ENCODE measurements around the gene LHFPL4. TPM values are rescaled to one million over a fixed set of nuclear protein-coding genes. Genes with fewer than 3 reads are reported as not detected.
"Not testable (repeated sequence)": the region's sequence is repeated elsewhere in the genome, so short reads cannot be mapped to it uniquely, and the experiment has no call there.

LHFPL4 gene
- total RNA-seq, 1 donor from 2014 or later = not detected

DNA sequence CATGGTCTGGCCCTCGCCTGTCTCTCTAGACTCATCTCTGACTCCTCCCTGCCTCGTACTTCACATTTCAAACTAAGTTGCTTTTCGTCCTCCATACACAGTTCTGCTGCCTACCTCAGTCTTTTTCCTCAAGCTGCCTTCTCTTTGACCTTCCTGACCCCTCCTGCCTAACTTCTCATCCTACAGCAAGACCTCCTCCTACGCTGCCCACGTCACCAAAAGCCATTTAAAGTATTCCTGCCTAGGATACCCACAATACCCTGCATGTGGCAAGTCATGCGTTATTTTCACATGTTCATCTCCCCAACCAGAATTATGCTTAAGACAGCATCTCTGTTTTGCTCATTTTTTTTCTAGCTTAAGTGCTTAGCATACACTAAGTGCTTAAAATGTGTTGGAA is 56.7 kb downstream of the LHFPL4 start:
- intact Hi-C loops (cut with DNase I) = no loop called here
- DNase-seq (no peak), ATAC-seq (ENCODE audit: poor library complexity) (no peak)

DNA sequence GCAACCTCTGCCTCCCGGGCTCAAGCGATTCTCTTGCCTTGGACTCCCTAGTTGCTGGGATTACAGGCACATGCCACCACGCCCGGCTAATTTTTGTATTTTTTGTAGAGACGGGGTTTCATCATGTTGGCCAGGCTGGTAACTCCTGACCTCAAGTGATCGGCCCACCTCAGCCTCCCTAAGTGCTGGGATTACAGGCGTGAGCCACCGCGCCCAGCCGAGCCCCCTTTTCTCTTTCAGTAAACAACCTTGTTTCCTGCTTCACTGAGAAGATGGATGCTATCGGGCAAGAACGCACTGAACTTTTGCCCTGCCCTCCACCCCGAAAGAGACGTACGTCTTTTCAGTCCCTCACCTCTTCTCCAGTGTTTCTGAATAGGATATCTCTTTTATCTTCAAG is 59.6 kb downstream of the LHFPL4 start:
- DNase-seq; ATAC-seq (ENCODE audit: poor library complexity); intact Hi-C loops (cut with DNase I): not testable (repeated sequence)

GRCh38 chr3:9491506-9491905 is 62.1 kb downstream of the LHFPL4 start:
- ATAC-seq (ENCODE audit: poor library complexity) (no peak), DNase-seq (no peak)
- intact Hi-C loops (cut with DNase I) = no loop called here

DNA sequence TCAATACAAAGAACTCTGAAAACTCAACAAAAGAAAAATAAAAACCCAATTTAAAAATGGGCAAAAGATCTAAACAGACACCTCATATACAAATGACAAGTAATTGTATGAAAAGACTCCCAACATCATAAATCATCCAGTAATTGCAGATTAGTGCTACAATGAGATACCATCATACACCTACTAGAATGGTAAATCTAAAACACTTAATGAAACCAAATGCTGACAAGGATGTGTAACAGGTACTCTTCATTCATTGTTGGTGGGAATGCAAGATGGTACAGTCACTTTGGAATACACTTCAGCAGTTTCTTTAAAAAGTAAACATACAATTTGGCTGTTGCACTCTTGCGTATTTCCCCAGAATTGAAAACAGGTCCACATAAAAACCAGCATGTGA is 68.4 kb downstream of the LHFPL4 start:
- DNase-seq (no peak), ATAC-seq (ENCODE audit: poor library complexity) (no peak)
- intact Hi-C loops (cut with DNase I) = no loop called here

DNA sequence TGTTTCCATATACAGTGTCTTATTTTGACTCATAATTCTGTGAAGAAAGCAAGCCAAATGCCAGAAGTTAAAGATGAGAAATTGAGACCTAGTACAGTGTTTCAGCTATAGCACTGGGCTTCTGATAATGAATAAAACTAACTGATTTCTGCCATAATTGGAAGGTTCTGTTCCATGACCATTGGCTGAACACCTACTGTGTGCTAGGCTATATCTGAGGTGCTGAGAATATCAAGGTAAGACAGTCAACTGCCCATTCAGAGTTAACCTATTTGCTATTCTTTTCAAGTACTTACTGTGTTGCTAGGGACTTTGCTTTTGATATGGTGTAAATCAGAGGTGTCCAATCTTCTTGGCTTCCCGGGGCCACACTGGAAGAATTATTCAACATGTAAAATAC is 73.4 kb downstream of the LHFPL4 start:
- DNase-seq (no peak), ATAC-seq (ENCODE audit: poor library complexity) (no peak)
- intact Hi-C loops (cut with DNase I) = no loop called here

DNA sequence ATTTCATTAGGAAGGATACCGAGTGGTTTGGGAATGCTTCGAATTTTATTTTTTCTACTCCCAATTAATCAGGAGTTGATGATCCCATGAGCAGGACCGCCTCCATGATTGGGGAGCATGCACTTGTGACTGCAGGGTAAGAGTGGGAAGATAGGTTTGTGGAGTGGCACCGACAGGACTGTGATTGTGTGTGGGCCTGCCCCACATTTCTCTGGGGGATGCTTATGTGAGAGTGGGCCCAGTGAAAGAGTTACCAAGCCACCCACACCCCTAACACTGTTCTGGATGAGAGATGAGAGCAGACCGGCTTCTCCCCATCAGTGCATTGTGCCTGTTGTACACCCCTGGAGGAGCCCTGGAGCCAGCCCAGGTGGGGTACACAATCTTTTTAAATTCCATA is 76.7 kb downstream of the LHFPL4 start:
- intact Hi-C loops (cut with DNase I) = no loop called here
- ATAC-seq (ENCODE audit: poor library complexity) = no peak

DNA sequence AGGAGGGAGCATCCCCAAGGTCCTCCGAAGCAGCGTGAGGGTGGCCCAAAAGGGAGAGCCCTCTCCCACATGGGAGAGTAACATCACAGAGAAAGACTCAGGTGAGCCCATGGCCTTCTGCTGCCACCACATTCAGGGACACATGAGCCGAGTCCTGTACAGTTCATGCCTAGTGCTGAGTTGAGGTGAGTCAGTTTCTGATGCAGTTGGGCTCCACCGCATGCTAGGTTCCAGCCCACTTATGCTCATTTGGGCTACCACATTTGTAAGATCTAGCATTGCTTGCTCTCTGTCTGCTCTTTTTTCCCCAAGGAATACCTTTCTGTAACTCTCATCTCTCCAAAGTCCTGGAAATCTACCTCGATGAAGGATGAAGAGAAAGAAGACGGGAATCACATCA is 79.1 kb downstream of the LHFPL4 start:
- no peak for DNase-seq
- intact Hi-C loops (cut with DNase I) = no loop called here
- ATAC-seq (ENCODE audit: poor library complexity) = no peak

More for the DNA sequence above, 76.7 kb downstream of the LHFPL4 start:
- DNase-seq = no peak

GRCh38 chr3:9473496-9474065 is 80.0 kb downstream of the LHFPL4 start:
- ATAC-seq (ENCODE audit: poor library complexity) = no peak
- intact Hi-C loops (cut with DNase I) = no loop called here
- no peak for DNase-seq

DNA sequence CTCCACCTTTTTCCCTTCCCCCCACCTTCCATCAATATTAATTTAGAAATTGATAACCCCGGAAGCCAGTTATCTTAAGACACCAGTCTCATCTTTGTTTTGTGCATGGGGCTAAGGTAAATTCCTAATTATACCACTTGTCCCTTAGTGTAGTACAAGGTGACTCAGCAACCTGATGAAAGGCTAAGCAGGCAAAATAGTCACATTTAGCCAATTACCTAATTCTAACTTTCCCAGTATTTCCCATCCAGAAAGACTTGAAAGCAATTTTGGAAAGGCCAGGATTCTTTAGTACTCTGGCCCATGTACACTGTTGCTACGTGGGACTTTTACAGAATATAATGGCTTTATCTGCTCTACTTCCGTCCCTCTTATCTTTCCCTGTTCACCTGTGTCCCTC is 83.6 kb downstream of the LHFPL4 start:
- DNase-seq = no peak
- intact Hi-C loops (cut with DNase I) = no loop called here
- no peak for ATAC-seq (ENCODE audit: poor library complexity)

DNA sequence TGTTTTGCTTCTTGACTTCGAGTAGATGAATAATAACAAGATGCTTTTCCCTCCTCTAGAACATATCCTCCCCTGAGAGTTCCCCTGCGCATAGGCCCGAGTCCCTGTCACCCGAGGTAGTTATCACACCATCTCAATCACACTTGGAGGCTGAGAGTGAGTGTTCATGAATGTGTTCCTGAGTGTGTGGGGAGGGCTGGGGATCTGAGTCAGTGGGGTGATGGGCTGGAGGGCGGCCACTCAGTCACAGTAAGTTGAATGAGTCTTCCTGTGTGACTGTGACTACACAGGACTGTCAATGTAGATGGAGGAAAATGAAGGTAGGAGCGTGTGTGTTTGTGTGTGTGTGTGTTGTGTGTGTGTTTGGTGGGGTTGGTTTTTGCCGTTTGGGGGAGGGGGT is 85.2 kb downstream of the LHFPL4 start:
- intact Hi-C loops (cut with DNase I) = no loop called here
- DNase-seq = no peak
- ATAC-seq (ENCODE audit: poor library complexity) = no peak

DNA sequence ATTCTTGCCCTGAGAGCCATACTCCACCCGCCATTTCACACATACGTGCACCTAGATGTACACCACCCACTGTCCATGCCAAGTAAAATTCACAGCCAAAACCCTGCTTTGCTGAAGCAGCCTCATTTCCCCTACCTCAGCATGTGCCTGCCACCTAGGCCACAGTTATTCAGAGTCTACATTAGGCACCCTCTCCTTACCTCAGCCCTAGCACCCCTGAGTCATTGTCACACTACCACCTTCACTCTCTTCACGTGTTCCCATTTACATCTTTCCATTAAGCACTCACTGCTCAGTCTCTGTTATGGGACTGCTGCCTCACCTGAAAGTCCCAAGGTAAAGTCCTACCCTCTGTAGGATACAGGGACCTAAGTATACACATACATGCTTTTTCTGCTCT is 86.2 kb downstream of the LHFPL4 start:
- ATAC-seq (ENCODE audit: poor library complexity) (no peak), DNase-seq (no peak)
- intact Hi-C loops (cut with DNase I) = no loop called here

- no peak for ATAC-seq (ENCODE audit: poor library complexity)
- no peak for DNase-seq
- intact Hi-C loops (cut with DNase I) = no loop called here
Measured at GRCh38 chr3:9455596-9456131, 98.0 kb downstream of the LHFPL4 start.

DNA sequence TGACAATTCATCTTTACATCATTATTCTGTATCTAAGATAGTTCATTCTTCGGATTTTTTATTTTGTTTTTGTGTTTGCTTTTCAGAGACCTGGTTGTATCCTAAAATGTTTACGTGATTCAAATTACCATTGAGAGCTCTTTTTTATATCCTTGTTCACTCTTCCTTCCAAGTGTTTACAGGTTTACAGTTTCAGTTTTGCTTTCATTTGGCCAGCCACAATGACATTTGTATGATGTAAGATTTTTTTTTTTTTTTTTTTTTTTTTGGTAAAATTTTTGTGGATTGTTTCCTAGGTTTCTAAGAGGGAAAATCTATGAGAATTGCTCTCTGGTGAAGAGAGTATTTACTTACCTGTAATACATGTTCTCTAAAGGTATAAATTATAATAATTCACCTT is 101.2 kb downstream of the LHFPL4 start:
- intact Hi-C loops (cut with DNase I) = loop anchor here (5.0 kb wide), 1 partner anchor 75 kb away; no protein-coding TSS in a partner anchor
- ATAC-seq (ENCODE audit: poor library complexity) (no peak), DNase-seq (no peak)

- ATAC-seq (ENCODE audit: poor library complexity) = no peak
- intact Hi-C loops (cut with DNase I) = loop anchor here (5.0 kb wide), 1 partner anchor 74 kb away; no protein-coding TSS in a partner anchor
- DNase-seq = no peak
Measured at GRCh38 chr3:9450991-9451390, 102.6 kb downstream of the LHFPL4 start.

- no peak for DNase-seq
- intact Hi-C loops (cut with DNase I) = loop anchor here (5.0 kb wide), 1 partner anchor 73 kb away; no protein-coding TSS in a partner anchor
- ATAC-seq (ENCODE audit: poor library complexity) = no peak
Measured at GRCh38 chr3:9450126-9450525, 103.5 kb downstream of the LHFPL4 start.

DNA sequence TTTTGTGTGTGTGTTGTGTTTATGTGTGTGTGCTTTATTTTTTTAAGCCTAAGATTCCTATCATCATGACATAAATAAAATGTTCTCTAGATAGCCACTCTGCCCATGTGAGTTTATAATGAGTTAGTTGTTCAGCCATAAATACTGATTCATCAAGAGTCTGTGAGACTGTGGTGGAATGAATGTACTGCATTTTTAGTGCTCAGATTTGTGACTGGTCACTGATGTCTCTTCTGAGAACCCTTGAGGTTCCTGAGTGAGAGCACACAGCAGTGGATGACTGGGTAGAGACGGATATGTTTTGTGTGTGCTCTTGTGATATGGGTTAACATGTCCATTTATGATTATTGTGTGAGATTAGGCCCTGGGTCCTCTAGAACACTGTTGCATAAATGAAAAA is 105.0 kb downstream of the LHFPL4 start:
- DNase-seq = no peak
- no peak for ATAC-seq (ENCODE audit: poor library complexity)
- intact Hi-C loops (cut with DNase I) = no loop called here

Other genes with a start within 250 kb of the LHFPL4 start
- gene THUMPD3, start 190.8 kb downstream of the LHFPL4 start, total RNA-seq = 52.9 TPM
- gene SETD5, start 156.2 kb downstream of the LHFPL4 start, total RNA-seq = 49.7 TPM
- 40.6 TPM for gene MTMR14, start 95.7 kb upstream of the LHFPL4 start, total RNA-seq
- not detected for gene CPNE9, start 150.0 kb upstream of the LHFPL4 start, total RNA-seq
- gene BRPF1, start 177.9 kb upstream of the LHFPL4 start, total RNA-seq = 7.5 TPM
- gene OGG1, start 196.1 kb upstream of the LHFPL4 start, total RNA-seq = 8.3 TPM
- 12.4 TPM for gene CAMK1, start 216.1 kb upstream of the LHFPL4 start, total RNA-seq
- gene TADA3, start 238.7 kb upstream of the LHFPL4 start, total RNA-seq = 47.7 TPM
- 62.0 TPM for gene ARPC4, start 239.3 kb upstream of the LHFPL4 start, total RNA-seq

All from Right ventricle myocardium superior (tissue), 1 donor.